HG03196 (cell line): Measurements from ENCODE around the gene CORO2A.
"Not testable (repeated sequence)": the region's sequence is repeated elsewhere in the genome, so short reads cannot be mapped to it uniquely, and the experiment has no call there.

ENCODE experiments used
- ATAC-seq: cut with Tn5 transposase; IDR thresholded peaks from one replicate; pipeline ENCODE4 v1.9.1; 2021; ENCODE audit not compliant: unreplicated experiment

The CORO2A gene

DNA sequence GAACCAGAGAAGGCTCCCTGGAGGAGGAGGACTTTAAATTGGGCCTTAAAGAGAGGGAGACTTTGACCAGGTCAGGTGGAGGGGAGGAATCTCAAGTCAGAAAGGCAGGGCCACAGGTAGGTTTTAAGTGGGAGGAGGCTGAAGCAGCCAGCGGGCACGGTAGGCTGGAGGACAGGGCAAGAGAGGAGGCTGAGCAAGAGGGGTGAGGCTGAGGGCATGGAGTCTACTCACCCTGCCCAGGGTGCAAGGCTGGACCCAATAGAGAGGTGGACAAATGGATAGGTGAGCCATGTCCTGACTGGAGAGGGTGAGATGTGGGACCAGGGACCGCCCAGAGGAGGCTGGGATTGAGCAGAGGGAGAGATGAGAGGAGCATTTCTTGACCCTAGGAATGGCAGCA lies 47.8 kb downstream of the CORO2A start:
- ATAC-seq = no peak

DNA sequence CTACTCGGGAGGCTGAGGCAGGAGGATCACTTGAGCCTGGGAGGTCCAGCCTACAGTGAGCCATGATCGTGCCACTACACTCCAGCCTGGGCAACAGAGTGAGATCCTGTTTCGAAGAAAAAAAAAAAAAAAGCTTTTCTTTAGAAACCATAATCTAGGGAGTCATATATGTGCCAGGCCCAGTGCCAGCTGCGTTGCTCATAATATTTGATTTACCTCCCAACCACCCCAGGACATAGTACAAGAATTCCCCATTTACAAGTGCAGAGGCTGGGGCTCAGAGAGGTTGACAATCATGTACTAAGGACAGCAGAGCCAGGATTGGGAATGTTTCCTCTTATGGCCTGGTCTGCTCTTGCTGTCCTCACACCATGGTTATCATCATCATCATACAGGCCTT lies 48.4 kb downstream of the CORO2A start:
- no peak for ATAC-seq

DNA sequence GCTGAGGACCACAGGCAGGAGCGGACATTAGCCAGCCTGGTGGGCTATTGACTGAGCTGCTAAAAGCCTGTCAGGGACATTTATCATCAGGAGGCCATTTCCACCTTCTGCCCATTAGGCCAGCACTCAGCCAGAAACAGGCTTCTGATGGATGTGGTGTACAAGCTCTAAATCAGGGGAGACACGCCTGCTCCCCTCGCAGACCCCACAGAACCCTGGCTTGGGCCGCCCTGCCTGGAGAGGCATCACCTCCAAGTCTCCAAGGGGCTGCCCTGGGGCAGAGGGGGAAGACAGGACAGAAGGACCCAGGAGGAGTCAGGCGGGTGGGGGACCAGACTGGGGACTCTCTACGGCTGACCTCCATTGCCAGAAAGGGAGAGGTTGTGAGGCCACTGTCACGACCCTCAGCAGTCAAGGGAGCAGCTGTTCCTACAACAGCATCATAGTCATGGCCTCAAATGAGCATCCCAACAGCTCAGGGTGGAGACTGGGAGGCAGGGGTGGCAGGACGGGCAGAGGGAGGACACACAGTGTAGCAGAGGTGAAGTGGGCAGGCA lies 49.4 kb downstream of the CORO2A start:
- no peak for ATAC-seq

DNA sequence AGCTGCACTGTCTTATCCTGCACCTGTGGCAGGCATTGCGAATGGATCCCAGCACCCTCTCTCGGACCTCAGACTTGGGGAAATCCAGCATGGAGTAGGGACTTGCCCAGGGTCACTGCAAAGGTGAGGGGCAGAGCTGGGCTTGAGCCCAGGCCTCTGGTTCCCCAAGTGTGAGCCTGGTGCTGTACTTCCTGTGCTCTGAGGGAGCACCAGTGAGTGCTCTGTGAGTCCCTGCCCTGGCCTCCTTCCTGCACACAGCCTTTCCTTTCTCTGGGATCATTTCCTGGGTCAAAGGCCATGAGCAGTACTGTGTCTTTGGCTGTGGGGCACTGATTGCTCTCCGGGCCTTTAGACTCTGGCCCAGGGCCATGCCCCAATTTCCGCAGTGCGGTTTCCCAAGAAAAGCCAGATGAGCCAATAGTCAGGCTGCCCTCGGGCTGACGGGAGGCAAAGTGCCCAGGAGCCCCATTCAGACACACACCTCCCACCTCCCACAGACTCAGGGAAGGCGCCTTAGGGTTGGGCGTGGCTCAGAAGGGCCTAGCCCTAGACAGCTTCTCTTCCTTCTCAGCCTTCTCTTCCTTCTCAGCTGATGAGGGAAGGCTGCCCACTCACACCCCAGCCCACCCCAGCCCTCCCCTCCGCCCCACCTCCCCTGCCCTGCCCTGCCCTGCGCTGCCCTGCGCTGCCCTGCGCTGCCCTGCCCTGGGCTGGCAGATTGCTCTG lies 50.1 kb downstream of the CORO2A start:
- no peak for ATAC-seq

DNA sequence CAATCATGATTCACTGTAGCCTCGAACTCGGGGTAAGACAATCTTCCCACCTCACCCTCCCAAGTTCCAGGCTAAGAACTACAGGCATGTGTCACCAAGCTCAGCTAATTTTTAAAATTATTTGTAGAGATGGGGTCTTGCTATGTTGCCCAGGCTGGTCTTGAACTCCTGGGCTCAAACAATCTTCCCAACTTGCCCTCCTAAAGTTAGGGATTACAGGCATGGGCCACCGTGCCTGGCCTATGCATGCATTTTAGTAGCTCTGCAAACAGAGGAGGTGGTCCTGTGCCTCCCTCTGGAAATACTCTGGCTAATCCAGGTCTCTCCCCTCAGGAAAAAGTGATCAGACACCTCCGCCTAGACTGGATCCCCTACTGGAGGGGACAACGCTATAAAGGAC lies 51.9 kb downstream of the CORO2A start:
- no peak for ATAC-seq

DNA sequence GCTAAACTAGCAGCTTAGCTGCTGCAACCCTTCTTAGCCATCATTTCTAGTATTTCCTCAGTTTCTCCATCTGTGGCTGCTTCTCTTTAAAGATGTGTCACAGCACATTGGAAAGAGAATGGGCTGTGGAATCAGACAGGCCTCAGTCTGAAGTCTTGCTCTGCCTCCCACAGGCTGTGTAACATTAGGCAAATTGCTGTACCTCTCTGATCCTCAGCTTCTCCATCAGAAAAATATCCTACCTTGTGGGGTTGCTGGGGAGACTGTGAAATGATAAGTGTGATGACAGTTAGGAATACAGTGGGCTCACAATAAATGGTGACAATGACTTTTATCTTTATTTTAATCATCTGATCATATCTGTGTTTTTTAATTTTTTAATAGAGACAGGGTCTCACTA lies 55.9 kb downstream of the CORO2A start:
- no peak for ATAC-seq

DNA sequence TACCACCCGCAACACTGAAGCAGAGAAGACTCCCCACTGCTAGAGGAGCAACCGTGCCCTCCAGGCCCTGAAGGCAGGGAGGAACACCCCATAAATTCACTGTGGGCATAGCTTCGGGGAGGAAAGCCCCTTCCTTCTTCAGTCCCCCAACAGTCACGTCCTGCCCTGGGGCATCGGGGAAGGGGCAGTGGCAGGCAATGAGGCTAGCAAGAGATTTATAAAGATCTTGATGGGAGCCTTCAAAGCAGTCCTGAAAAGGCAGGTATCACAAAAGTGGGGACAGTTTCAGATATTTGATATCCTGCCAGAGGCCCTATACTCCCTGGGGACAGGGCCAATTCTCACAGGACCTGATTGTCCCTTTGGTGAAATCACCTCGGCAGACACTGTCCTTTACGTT lies 56.5 kb downstream of the CORO2A start:
- no peak for ATAC-seq

DNA sequence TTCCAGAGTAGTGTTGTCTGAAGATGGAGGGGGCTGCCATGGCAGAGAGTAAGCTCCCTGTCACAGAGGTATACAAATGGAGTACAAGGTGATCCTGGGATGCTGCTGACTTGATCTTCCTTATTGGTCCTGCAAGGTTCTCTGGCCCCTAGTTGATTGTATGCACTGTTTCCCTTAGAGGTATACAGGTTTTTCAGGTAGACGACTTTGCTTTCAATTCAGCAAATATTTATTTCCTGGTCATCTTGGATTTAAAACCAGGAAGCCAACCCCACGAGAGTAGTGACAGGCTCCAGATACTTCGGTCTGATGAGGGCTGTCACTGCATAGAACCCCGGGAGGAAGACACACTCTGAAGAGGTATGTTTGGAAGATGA lies 56.9 kb downstream of the CORO2A start:
- ATAC-seq = no peak

DNA sequence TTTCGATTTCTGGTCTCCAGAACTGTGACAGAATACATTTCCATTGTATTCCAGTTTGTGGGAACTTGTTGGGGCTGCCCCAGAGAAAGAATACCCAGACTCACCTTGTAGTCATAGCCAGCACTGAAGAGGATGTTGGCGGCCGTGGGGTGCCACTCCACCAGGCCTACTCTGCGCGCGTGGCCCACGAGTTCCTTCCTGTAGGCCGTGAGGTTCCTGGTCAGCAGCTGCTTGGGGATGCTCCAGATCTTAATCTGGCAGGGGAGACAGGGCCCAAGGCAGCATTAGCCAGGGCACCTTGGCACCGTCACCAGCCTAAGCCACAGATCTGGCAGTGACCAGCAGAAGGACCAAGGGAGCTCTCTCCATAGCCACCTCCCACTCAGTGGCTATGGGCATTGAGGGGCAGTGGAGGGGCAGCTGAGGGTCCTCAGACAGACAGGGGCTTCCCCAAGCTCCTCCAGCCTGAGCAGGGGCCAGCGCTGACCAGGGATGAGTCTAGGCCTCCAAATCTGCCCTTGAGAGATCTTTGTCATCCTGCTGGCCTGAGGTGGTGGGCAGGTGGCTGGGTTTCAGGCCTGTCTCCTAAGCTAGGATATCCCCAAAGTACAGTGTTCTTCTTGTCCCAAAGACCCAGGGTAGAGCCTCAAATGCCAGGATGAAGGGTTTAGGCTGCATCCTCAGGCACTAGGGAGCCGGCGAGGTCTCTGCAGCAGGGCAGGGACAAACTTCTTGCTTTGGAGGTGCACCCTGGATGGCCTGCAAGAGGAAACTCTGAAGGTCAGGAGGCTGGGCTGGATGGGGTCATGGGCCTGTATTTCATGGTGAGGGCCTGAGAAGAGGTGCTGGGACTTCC lies 57.5 kb downstream of the CORO2A start:
- ATAC-seq = no peak

DNA sequence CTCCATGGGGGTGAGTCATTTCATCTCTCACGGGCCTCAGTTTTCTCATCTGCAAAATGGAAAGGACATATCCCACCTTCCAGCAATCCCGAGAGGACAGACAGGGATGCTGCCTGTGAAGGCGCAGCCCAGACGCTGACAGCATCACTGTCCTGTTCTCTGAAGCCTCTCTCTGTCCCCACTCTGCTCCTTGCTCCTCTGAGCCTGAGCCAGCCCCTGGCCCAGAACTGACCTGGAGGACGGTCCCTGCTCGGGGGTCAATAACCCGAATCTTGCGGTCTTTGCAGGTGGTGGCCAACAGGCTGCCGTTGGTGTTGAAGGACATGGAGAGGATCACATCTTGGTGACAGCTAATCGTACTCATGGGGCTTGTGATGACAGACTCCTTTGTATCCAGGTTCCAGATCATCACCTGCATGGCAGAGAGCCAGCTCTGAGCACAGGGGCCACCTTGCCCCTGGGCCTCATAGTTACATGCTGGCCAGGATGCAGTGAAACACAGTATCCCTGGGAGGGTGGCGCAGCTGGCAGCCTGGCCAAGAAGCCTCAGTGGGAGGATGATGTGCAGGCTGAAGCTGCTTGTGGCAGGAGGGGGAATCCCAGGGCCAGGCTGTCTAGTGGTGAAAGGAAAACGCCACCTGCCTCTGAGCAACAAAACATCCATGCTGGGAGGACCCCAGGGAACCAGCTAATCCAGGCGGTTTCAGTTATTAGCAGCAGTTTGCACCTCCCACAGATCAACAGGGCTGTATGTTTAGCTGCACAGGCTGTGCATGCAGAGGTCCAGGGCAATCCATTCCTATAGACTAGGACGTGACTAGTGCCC lies 59.4 kb downstream of the CORO2A start:
- ATAC-seq = no peak

DNA sequence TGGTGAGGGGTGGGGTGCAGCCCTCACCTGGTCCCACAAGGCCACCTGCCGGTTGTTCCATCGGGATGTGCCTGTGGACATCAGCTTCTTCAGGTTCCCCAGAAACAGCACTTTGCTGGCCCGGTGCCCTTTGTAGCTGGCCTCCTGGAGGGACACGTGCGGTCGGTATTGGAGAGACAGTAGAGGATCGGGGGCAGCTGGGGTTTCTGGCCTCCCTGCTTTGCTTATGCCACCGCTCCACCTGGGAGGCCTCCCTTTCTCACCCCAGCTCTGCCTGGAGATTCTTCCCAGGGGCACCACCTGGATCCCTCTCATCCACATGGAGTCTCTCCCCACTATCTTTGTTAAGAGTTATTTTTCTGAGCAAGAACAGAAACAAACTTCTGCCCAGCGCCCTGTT lies 60.3 kb downstream of the CORO2A start:
- no peak for ATAC-seq

DNA sequence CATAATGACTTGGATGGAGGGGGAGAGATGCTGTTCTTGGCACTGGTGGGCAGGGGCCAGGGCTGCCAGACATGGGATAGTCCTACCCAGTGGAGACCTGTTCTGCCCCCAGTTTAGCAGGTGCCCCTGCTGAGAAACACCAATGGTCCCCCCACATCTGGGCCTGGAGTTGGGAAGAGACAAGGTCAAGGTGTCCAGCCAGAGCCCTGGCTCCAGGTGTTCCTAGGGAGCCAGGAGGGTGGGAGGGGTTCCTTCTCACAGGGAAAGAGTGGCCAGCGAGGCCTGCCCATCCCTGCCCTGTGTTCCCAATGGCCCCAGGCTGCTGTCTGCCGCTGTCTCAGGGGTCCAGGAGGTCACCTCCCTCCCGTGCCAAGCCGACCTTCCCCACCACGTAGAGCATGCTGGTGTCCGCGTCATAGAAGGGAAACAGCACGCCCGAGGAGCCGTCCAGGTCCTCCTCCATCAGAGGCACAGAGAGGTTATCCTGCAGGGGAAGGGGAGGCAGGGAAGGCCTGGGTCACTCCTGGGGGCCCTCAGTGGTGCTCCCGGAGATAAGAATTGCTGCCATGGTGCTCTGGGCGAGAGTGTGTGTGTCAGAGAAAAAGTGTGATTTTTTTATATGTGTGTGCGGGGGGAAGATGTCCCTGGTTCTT lies 61.7 kb downstream of the CORO2A start:
- no peak for ATAC-seq

DNA sequence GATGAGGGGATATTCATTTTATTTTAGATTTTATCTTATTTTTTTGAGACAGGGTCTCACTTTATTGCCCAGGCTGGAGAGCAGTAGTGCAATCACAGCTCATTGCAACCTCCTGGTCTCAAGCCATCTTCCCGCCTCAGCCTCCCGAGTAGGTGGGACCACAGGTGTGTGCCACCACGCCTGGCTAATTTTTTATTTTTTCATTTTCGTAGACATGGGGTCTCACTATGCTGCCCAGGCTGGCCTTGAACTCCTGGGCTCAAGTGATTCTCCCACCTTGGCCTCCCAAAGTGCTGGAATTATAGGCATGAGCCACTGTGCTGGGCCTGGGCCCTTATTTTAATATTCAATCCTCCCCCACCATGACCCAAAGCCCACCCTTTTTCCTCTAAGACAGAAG lies 62.4 kb downstream of the CORO2A start:
- not testable (repeated sequence) for ATAC-seq

DNA sequence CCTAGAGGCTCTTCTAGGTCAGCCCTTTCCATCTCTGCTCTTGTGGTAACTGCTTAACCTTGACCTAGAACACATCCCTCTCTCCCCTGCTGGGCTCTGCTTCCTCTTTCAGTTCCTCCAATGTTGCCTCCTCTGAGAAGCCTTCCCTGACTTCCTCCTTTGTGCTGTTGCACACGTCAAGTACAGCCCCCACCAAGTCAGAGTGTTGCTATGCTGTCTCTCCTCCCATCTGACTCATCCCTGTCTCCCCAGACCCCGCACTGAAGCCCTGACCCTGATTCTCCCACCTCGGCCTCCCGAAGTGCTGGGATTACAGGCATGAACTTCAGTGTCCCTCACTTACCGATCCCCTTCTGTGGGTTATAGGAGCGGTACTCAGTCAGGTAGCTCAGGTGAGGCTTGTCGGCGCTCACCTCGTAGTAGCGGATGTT lies 63.0 kb downstream of the CORO2A start:
- no peak for ATAC-seq

DNA sequence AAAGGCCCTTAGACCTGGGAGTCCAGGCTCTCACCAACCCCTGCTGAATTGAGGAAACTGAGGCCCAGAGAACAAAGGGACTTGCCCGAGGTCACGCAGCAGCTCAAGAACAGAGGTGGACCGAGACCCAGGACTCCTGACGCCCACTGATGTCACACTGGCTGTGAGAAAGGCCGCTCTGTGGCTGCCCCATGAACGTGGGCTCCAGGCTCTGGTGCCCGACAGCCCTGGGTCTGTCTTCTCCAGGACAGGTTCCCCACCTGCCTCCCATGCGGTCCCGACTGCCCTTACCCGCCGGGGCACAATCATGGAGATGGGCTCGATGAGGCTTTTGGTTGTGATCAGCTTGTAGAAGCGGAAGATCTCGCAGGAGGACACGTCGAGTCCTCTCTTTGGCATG lies 64.1 kb downstream of the CORO2A start:
- no peak for ATAC-seq

DNA sequence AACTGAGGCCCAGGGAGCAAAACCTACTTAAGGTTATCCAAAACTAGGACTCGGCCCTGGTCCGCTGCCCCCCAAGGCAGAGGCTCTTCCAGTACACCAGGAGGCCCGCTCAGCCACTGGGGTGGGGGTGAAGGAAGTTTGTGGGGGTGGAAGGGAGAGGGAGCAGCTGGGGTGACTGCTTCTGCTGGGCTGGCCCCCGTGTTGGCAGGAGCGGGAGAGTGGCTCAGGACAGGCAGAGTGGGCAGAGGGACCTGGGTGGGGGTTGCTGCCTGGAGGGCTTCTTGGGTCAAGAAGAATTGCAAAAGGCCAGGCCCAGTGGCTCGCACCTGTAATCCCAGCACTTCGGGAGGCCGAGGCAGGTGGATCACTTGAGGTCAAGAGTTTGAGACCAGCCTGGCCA lies 65.2 kb downstream of the CORO2A start:
- no peak for ATAC-seq

DNA sequence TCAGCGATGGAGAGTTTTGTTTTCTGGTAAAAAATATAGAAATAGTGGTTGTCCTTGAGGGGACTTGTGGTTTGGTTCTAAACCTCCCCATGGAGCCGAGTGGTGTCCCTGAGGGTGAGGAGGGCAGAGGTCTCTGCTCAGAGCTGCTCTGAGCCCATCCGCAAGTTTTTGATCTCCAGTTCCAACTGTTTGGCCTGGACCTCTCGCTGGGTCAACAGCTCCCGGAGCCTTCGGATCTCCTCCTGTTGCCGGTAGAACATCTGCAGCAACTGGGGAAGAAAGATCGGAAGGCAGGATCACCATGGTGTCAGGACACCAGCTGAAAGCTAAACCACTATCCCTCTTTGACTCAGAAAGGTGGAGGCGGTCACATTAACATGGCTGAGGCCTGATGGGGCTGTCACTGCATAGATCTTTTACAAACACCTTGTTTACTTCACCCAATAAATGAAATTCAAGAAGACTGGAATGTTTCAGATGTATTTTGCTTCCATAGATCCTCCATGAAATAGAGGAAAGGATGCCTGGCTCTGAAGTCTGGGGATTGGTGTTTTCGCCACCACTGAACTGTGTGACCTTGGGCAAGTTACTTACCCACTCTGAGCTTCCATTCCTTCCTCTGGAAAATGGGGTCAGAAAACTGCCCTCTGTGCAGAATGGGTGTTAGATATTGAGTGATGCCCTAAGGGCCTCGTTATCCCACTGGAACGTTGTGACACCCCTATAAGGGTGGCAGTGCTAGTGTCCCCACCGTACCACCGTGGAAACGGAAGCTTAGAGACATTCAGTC lies 67.6 kb downstream of the CORO2A start:
- ATAC-seq = no peak

DNA sequence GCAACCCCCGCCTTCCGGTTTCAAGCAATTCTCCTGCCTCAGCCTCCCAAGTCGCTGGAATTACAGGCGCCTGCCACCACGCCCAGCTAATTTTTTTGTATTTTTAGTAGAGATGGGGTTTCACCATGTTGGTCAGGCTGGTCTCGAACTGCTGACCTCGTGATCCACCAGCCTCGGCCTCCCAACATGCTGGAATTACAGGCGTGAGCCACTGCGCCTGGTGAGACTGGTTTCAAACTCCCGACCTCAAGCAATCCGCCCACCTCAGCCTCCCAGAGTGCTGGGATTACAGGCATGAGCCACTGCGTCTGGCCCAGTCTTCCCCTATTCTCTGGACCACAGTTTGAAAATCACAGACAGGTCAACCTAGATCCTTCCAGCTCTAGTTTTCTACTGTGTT lies 68.3 kb downstream of the CORO2A start:
- ATAC-seq = not testable (repeated sequence)

DNA sequence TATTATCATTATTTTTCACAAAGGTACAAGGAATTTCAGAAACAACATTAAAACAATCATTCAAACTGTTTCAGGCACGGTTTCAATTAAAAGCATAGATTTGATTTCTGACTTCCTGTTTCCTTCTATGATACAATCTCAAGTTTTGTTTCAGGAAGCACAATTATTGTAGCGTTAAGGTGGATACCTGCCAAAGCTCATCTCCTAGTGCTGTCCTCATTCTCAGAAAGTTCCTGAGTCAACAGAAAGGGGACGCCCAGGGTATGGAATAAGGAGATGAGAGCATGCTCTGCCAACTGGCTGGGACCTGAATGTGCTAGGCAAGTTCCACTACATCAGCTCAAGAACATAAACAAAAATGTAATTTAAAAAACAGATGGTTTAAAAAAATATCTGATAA lies 71.4 kb downstream of the CORO2A start:
- ATAC-seq = no peak

DNA sequence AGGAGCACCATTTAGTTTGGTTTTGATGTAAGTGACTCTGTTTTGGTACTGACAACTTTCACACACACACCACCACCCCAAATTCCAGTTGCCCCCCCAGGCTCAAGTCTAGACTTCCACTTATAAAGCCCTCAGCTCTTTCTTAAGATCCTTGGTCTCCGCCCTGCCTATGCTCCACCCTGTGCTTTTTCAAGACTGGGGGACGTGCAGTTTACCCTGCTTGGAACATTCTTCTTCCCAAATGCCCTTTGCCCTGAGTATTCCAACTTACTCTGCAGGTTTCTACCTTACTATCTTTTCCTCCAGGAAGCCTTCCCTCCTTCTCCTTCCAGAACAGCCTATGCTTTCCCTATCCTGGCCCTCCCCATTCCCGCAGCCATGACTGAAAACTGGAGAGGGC lies 72.0 kb downstream of the CORO2A start:
- no peak for ATAC-seq
